Adrenal gland (tissue), 5 donors: ENCODE data around the gene NFIC.

Source experiments
- POLR2A ChIP-seq, 2 donors: fragments of 450-650 bp; IDR thresholded peaks; one replicate each; pipeline ENCODE4 v1.6.1; 2017; ENCODE audit warnings: antibody characterized with exemption in 2 of 2, mild to moderate bottlenecking in 2 of 2, moderate library complexity in 1 of 2
- TF ChIP-seq, protein P1 (sequence below), 6 experiments: fragments of 450-650 bp in 4 of 6; fragments of 200-600 bp in 2 of 6; sonication (generic) in 1 of 6; IDR thresholded peaks; 1 replicate in 5 of 6; 2 replicates in 1 of 6; pipeline versions ENCODE4 v1.5.1 to v1.8.0; 2016 to 2021; ENCODE audit warnings: antibody characterized with exemption in 6 of 6, mild to moderate bottlenecking in 2 of 6, moderate library complexity in 1 of 6
- donor health status: DM: no; HTN: no; CAD: no.

DNA sequence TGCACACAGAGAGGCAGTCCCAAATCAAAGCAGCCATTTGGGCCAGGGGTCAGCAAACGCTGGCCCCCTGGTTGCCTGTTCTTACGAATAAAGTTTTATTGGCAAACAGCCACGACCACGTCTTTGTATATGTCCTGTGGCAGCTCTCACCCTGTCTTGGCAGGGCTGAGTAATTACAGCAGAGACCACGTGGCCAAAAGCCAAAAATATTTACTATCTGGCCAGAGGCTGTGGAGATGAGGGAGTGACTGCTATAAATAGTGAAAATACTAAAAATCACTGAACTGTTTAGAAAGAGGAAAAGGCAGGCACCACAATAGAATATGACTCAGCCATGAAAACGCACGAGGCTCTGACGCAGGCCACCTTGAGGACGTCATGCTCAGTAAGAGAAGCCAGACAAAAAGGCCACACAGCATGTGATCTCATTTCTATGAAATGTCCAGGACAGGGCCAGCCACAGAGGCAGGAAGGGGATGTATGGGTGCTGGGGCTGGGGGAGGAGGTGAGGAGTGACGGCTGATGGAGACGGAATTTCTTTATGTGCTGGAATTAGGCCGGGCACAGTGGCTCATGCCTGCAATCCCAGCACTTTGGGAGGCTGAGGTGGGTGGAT lies 84.5 kb downstream of the NFIC start:
- TF ChIP-seq, protein P1, sequence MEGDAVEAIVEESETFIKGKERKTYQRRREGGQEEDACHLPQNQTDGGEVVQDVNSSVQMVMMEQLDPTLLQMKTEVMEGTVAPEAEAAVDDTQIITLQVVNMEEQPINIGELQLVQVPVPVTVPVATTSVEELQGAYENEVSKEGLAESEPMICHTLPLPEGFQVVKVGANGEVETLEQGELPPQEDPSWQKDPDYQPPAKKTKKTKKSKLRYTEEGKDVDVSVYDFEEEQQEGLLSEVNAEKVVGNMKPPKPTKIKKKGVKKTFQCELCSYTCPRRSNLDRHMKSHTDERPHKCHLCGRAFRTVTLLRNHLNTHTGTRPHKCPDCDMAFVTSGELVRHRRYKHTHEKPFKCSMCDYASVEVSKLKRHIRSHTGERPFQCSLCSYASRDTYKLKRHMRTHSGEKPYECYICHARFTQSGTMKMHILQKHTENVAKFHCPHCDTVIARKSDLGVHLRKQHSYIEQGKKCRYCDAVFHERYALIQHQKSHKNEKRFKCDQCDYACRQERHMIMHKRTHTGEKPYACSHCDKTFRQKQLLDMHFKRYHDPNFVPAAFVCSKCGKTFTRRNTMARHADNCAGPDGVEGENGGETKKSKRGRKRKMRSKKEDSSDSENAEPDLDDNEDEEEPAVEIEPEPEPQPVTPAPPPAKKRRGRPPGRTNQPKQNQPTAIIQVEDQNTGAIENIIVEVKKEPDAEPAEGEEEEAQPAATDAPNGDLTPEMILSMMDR (IDR thresholded peaks at IDR 0.05) = no peak
- peak in 1 of 2 donors; percentile 61 for TF ChIP-seq POLR2A (IDR thresholded peaks at IDR 0.05)
